MM.1S (cell line): ENCODE results near the gene FGGY.

ENCODE experiments used
- DNase-seq: peaks from one replicate; pipeline ENCODE4 v3.0.0-alpha.2; 2015
- H2AFZ ChIP-seq: fragments of 300-600 bp; sonication (generic); 2 replicates; pipeline ENCODE4 v1.6.0; 2016; ENCODE audit warnings: antibody characterized with exemption, low read length
- H3F3A ChIP-seq: fragments of 300-600 bp; sonication (generic); 2 replicates; pipeline ENCODE4 v1.6.1; 2016; ENCODE audit warnings: mild to moderate bottlenecking, antibody characterized with exemption, low read length, moderate library complexity, mixed read lengths; ENCODE audit not compliant: insufficient read depth
- H3K27ac ChIP-seq: fragments of 300-600 bp; sonication (generic); 2 replicates; pipeline ENCODE4 v1.5.1; 2016; ENCODE audit warnings: mild to moderate bottlenecking, low read length
- H3K27me3 ChIP-seq: fragments of 300-600 bp; sonication (generic); replicated peaks from 2 replicates; pipeline ENCODE4 v1.6.0; 2016; ENCODE audit warnings: low read length; ENCODE audit not compliant: insufficient read depth
- H3K36me3 ChIP-seq: fragments of 300-600 bp; sonication (generic); replicated peaks from 2 replicates; pipeline ENCODE4 v1.6.1; 2016; ENCODE audit warnings: mild to moderate bottlenecking, low read length, mixed read lengths; ENCODE audit not compliant: insufficient read depth
- H3K4me1 ChIP-seq: fragments of 300-600 bp; sonication (generic); 2 replicates; pipeline ENCODE4 v1.6.1; 2016; ENCODE audit warnings: low read length, mixed read lengths
- H3K4me2 ChIP-seq: fragments of 300-600 bp; sonication (generic); 2 replicates; pipeline ENCODE4 v1.6.0; 2016; ENCODE audit warnings: low read depth, low read length
- H3K4me3 ChIP-seq: fragments of 300-600 bp; sonication (generic); 2 replicates; pipeline ENCODE4 v1.5.1; 2016; ENCODE audit warnings: low read length, mixed read lengths
- H3K79me2 ChIP-seq: fragments of 300-600 bp; sonication (generic); 2 replicates; pipeline ENCODE4 v1.6.1; 2016; ENCODE audit warnings: mixed run types, low read length, mixed read lengths
- H3K9ac ChIP-seq: fragments of 300-600 bp; sonication (generic); 2 replicates; pipeline ENCODE4 v1.6.1; 2016; ENCODE audit warnings: low read length, mixed read lengths
- H3K9me2 ChIP-seq: fragments of 300-600 bp; sonication (generic); replicated peaks from 2 replicates; pipeline ENCODE4 v1.6.1; 2016; ENCODE audit warnings: mild to moderate bottlenecking, low read length, mixed read lengths; ENCODE audit not compliant: insufficient read depth
- H3K9me3 ChIP-seq: fragments of 300-600 bp; sonication (generic); replicated peaks from 2 replicates; pipeline ENCODE4 v1.6.1; 2016; ENCODE audit warnings: mild to moderate bottlenecking, low read length, mixed read lengths; ENCODE audit not compliant: insufficient read depth
- H4K20me1 ChIP-seq: fragments of 300-600 bp; sonication (generic); 2 replicates; pipeline ENCODE4 v1.6.1; 2016; ENCODE audit warnings: mild to moderate bottlenecking, low read length, moderate library complexity, mixed read lengths; ENCODE audit not compliant: insufficient read depth
- EZH2 ChIP-seq: fragments of 300-600 bp; sonication (generic); optimal IDR thresholded peaks from 2 replicates; pipeline ENCODE3; 2017; ENCODE audit warnings: low read depth, mild to moderate bottlenecking, antibody characterized with exemption, low read length, mixed read lengths
- EZH2phosphoT487 ChIP-seq: fragments of 300-600 bp; sonication (generic); IDR thresholded peaks from 2 replicates; pipeline ENCODE4 v1.6.1; 2018; ENCODE audit warnings: antibody characterized with exemption, low read length
- TF ChIP-seq, protein P1 (sequence below): fragments of 300-600 bp; sonication (generic); IDR thresholded peaks from 2 replicates; pipeline ENCODE4 v1.5.1; 2016; ENCODE audit warnings: antibody characterized with exemption, low read length, mixed read lengths

The FGGY gene

DNA sequence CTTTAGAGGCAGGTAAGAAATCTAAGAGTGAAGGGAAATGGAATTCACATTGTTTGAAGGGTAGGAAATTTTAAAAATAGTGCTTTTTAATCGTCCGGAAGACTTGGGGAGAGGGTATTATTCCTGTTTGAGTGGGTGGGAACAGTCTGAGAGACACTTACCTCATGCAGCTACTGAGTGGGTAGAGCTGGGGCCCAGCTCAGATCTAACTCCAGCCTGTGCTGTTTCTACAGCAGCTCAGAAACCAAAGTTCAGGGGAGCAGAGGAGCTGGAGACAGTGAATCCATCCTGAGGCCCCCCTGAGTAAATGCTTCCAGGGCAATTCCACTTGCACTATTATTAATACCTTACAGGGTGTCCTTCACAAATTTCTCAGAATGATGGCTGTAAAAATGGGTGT, 63.8 kb downstream of the FGGY start:
- Histone ChIP-seq H4K20me1 (no peaks in the 10 kb centered on the region), H3K36me3 (no peaks in the 10 kb centered on the region), H2AFZ (no peak overlapping the region), H3K9ac (no peak overlapping the region), H3K27me3 (no peaks in the 10 kb centered on the region), H3K27ac (no peak overlapping the region), H3K79me2 (no peaks in the 10 kb centered on the region), H3K4me2 (no peak overlapping the region), H3F3A (no peaks in the 10 kb centered on the region), H3K9me2 (no peaks in the 10 kb centered on the region), H3K9me3 (no peaks in the 10 kb centered on the region), H3K4me3 (no peak overlapping the region), H3K4me1 (no peaks in the 10 kb centered on the region)
- TF ChIP-seq EZH2, result no peak
- no peak for TF ChIP-seq EZH2phosphoT487
- TF ChIP-seq, protein P1, sequence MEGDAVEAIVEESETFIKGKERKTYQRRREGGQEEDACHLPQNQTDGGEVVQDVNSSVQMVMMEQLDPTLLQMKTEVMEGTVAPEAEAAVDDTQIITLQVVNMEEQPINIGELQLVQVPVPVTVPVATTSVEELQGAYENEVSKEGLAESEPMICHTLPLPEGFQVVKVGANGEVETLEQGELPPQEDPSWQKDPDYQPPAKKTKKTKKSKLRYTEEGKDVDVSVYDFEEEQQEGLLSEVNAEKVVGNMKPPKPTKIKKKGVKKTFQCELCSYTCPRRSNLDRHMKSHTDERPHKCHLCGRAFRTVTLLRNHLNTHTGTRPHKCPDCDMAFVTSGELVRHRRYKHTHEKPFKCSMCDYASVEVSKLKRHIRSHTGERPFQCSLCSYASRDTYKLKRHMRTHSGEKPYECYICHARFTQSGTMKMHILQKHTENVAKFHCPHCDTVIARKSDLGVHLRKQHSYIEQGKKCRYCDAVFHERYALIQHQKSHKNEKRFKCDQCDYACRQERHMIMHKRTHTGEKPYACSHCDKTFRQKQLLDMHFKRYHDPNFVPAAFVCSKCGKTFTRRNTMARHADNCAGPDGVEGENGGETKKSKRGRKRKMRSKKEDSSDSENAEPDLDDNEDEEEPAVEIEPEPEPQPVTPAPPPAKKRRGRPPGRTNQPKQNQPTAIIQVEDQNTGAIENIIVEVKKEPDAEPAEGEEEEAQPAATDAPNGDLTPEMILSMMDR, result no peak
- no peak for DNase-seq

DNA sequence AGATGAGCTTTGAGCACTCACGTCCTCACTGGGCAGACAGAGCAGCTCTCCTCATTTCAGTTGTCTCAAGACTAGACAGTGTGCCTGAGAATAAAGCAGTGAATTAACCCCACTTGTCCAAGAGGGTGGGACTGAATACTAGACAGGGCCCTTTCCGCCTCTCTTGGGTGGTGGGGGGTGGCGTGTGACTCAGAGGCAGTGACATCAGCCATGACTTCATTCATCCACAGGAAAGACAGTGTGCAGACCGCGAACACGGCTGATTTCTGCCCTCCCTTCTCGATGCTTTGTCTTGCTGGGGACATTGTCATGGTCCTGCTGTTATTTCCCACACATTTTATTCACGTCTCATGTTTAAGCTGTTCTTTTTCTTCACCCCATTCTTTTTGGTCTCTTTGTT, 64.9 kb downstream of the FGGY start:
- no peaks in the 10 kb centered on the region for H3F3A ChIP-seq
- no peak for DNase-seq
- no peaks in the 10 kb centered on the region for H3K27me3 ChIP-seq
- no peaks in the 10 kb centered on the region for H4K20me1 ChIP-seq
- no peak overlapping the region for H3K4me3 ChIP-seq
- no peaks in the 10 kb centered on the region for H3K4me1 ChIP-seq
- H3K36me3 ChIP-seq, result no peaks in the 10 kb centered on the region
- H2AFZ ChIP-seq, result no peak overlapping the region
- no peak overlapping the region for H3K9ac ChIP-seq
- no peak overlapping the region for H3K4me2 ChIP-seq
- H3K27ac ChIP-seq, result no peak overlapping the region
- H3K9me3 ChIP-seq, result no peaks in the 10 kb centered on the region
- no peaks in the 10 kb centered on the region for H3K79me2 ChIP-seq
- TF ChIP-seq EZH2phosphoT487, result no peak
- TF ChIP-seq EZH2, result no peak
- TF ChIP-seq, protein P1, result no peak
- H3K9me2 ChIP-seq, result no peaks in the 10 kb centered on the region

DNA sequence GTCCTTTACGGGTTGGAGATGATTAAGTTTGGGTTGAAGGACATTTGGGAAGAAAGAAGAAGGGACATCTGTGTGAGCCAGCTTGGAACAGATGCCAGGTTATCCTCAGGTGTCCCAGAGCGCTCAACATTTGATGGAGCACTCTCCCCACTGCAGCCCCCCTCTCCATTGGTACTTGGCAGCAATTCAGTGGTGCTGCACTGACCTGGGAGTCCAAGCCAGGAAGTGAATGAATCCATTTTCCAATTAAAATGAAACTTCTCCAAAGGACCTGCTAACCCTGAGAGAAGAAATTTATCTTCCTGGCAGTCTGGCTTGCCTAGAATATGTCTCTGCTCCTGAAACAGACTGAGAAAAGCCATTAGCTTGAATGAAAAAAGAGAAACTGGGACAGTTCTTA, 67.1 kb downstream of the FGGY start:
- Histone ChIP-seq H4K20me1 (no peaks in the 10 kb centered on the region), H3K36me3 (no peaks in the 10 kb centered on the region), H3K9me3 (no peaks in the 10 kb centered on the region), H2AFZ (no peak overlapping the region), H3K4me3 (no peak overlapping the region), H3F3A (no peaks in the 10 kb centered on the region), H3K4me1 (no peaks in the 10 kb centered on the region), H3K9me2 (no peaks in the 10 kb centered on the region), H3K27ac (no peak overlapping the region), H3K27me3 (no peaks in the 10 kb centered on the region), H3K9ac (no peak overlapping the region), H3K79me2 (no peaks in the 10 kb centered on the region), H3K4me2 (no peak overlapping the region)
- no peak for DNase-seq
- TF ChIP-seq, protein P1, result no peak
- TF ChIP-seq EZH2phosphoT487 (no peak), EZH2 (no peak)

DNA sequence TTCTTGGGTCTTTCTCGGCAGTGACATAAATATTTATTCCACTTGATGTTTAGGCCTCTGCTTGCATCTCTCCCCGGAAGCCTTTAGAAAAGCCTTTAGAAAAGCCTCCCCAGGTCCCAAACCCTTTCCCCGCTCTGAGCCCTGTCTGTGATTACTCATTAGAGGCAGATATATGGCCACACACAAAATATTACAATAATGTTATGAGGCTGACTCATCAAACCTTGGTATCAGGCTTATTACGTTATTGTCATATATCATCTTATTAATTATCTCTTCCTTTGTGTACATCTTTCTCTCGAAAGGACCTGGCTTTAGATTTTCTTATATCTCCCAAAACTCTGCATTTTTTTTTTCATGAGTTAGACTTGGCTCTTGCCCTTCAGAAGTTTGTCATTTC, 69.5 kb downstream of the FGGY start:
- Histone ChIP-seq H3K4me2 (no peak overlapping the region), H3K9me2 (no peaks in the 10 kb centered on the region), H3K36me3 (no peaks in the 10 kb centered on the region), H3K27ac (no peak overlapping the region), H2AFZ (no peak overlapping the region), H3K9me3 (no peaks in the 10 kb centered on the region), H3K4me1 (no peaks in the 10 kb centered on the region), H3K79me2 (no peaks in the 10 kb centered on the region), H3F3A (no peaks in the 10 kb centered on the region), H4K20me1 (no peaks in the 10 kb centered on the region), H3K4me3 (no peak overlapping the region), H3K27me3 (no peaks in the 10 kb centered on the region), H3K9ac (no peak overlapping the region)
- DNase-seq, result no peak
- TF ChIP-seq EZH2 (no peak), EZH2phosphoT487 (no peak)
- TF ChIP-seq, protein P1, result no peak
